GM19395 (cell line): ENCODE results near the gene PLA2G2F.

Source experiments
- ATAC-seq: cut with Tn5 transposase; IDR thresholded peaks from one replicate; pipeline ENCODE4 v1.9.1; 2021; ENCODE audit warnings: mild to moderate bottlenecking, moderate library complexity; ENCODE audit not compliant: unreplicated experiment

The PLA2G2F gene

DNA sequence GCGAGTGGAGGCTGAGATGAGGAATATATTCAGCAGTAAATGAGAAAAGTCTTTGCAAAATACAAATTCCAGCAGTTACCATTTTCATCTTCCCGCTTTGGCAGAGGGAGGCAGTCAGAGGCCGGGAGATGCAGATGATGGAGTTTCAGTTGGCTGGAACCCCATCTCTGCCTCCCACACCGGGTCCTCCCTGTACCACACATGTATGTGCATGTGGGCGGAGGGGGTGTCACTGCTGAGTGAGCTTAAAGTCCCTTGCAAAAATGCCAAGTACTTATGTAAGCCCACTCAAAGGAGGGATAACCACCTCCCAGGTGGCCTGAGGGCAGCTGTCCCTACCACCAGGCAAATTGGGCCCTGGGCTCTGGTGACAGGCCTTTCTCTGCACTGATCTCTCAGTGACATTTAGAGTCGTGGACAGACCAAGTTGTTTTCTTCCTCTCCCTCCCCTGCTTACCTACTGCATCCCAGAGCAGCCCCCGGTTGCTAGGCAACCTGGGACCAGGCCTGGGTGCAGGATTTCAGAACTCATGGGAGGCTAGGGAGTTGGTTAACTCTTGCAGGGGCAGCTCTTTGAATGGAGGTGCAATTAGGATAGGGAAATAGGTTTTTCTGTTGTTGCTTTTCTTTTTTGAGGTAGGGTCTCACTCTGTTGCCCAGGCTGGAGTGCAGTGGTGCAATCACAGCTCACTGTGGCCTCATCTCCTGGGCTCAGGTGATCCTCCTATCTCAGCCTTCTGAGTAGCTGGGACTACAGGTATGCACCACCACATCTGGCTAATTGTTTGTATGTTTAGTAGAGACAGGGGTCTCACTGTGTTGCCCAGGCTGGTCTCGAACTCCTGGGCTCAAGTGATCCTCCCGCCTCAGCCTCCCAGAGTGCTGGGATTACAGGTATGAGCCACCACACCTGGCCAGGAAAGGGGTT, 29.7 kb downstream of the PLA2G2F start:
- no peak for ATAC-seq

DNA sequence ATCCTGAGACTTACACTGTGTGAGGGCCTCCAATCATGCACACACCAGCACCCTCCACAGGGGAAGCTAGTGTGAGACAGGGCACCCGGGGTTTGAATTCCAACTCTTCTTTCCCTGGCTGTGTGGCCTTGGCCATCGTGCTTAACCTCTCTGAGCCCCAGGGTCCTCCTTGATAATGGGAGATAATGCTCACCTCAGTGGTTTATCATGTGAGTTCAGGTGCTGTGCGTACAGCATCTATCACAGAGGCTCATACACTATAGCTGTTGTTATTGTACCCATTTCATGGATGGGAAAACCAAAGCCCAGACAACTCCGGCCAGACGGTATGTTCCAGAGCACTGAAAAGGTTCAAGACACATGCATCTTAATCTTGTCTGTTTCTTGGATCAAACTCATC, 30.8 kb downstream of the PLA2G2F start:
- ATAC-seq, result no peak

DNA sequence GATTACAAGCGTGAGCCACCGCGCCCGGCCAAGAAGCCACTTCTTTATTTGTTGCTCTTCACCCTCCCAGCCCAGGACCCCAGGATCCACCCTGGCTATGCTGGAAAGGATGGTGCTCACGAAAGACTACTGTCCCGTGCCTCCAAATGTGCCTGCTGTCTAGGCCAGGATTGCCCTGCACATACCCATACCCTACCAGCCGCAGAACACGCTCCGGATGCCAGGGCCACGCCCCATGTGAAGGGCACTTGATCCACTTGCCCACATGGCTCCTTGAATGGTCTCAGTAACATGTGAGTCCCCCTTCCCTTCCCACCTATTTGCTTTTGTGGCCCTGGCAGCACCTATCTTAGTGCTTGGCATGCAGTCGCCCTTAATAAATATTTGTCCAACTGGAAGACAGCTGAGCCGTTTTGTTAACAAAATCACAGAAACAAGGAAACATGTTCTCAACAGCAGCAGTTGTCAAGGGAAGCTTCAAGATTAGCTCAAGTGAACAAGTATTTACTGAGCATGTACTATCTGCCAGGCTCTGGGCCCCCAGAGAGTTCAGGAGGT, 33.0 kb downstream of the PLA2G2F start:
- ATAC-seq, result no peak

DNA sequence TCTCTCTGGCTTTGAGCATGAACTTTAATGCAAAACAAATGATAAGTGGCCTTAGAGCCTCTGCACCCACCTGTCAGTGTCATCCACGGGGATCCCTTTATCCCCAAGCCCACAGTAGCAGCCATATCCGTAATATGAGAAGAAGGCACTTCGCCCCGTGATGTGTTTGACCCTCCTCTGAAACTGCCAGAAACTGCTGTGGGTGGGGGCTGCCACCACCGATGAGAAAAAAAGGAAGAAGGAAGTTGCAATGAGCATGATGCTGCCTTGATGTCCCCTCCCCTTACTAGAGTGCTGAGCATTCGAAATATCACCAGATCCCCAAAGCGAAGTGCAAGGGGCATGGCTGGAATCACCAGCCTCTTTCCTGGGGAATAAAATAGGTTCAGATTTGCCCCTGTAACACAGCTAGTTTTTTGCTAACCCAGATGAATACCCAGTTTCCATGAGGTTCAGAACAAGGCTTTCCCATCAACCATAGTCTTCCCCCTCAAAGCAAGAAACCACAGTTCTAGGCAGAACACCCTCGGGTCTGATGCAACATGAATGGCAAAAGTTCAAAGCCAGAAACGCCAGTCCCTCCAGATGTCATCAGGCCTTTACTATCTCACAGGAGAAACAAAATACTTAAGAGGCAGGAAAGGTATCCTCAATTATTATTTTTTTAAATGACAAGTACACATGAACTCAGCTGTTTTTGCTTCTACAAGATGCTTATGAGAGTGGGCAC, 36.0 kb downstream of the PLA2G2F start:
- no peak for ATAC-seq

DNA sequence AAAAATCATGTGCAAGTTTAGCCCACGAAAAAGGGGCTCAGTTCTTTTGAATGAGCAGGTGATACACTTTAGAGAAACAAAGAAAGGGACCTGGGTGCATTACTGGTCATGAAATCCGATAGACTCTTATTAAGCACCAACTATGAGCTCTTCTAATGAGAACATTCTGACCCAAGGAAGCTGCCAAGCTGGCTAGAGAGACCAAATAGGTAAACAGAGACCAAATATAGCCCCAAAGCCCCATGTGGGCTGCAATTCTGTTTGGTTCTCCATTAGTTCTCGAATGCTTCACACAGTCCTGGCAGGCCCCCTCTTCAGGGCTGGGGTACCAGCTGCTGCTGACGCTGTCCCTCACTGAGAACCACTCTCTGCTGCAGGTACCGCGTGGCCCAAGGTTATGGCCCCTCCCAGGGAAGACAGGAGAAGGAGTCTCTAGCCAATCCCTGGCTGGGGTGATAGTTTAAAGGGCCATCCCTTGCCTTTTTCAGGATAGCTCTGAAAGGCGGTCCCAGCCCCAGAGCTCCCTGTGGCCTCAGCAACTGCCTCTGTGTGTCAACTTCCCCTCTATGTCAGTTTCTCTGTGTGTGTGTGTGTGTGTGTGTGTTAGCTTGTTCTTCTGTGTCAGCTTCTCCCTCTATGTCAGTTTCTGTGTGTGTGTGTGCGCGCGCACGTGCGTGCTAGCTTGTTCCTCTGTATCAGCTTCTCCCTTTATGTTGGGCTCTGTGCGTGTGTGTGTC, 39.7 kb downstream of the PLA2G2F start:
- no peak for ATAC-seq

DNA sequence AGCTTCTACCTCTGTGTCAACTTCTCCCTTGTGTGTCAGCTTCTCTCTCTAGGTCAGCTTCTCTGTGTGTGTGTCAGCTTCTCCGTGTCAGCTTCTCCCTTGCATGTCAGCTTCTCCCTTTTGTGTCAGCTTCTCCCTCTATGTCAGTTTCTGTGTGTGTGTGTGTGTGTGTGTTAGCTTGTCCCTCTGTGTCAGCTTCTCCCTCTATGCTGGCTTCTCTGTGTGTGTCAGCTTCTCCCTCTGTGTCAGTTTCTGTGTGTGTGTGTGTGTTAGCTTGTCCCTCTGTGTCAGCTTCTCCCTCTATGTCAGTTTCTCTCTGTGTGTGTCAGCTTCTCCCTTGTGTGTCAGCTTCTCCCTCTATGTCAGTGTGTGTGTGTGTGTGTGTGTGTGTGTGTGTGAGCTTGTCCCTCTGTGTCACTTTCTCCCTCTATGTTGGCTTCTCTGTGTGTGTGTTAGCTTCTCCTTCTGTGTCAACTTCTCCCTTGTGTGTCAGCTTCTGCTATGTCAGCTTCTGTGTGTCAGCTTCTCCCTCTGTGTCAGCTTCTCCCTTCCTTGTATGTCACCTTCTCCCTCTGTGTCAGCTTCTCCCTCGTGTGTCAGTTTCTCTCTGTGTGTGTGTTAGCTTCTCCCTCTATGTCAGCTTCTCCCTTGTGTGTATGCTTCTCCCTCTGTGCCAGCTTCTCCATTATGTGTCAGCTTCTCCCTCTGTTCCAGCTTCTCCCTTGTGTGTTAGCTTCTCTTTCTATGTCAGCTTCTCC, 40.4 kb downstream of the PLA2G2F start:
- no peak for ATAC-seq

DNA sequence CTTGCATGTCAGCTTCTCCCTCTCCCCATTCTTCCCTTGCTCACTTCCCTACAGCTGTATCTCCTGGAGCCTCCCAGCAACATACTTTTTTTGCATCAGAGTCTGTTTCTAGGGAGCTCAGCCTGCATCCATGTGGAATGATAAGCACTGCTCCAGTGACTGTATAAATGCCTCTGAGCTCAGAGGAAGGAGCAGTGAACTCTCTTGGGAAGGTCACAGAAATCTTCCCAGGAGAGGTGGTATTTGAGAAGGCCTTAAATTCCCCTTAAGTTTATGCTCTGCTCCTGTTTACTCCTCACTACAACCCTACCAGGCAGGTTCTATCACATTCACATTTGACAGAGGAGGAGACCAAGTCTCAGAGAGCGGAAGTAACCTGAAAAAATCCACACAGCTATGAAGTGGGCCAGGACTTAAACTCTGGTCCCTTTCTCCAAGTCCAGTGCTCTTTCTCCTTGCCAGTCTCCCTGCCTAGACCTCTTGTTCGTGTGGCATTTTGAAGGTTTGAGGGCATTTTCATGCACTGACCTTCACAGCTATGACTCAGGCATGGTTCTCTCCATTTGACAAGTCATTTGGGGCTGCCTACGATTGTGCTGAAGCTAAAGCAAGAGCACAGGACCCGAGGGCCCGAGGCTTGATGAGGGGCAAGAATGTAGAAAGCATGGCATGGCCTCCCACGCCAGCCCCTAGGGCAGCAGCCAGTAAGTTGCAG, 41.2 kb downstream of the PLA2G2F start:
- ATAC-seq, result no peak

DNA sequence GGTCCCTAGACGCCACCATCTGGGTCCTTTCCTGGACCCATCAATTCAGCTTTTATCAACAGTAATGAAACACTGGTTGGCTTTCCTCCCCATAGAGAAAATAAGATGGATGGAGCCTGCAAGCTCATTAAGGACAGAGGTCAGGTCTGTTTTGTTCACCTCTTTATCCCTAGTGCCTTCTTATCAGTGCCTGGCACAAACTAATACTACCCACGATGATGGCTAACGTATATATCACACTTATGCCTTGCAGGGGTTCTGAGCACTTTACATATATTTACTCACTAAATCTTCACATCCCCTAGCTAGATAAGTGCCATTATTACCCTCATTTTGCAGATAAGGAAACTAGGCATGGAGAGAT, 41.7 kb downstream of the PLA2G2F start:
- ATAC-seq, result no peak

DNA sequence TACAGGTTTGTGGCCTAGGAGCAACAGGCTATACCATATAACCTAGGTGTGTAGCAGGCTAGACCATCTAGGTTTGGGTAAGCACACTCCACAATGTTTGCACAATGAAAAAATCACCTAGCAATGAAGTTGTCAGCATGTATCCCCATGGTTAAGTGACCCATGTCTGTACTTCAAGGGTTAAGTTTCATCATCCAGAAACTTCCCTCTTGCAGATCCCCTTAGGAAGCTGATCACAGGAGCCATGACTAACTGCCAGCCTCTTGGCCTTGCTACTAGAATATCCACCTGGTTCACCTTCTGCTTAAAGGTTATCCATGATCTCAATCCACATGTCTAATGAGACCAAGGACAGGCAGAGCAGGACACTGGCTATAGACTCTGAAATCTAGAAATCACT, 43.3 kb downstream of the PLA2G2F start:
- no peak for ATAC-seq

DNA sequence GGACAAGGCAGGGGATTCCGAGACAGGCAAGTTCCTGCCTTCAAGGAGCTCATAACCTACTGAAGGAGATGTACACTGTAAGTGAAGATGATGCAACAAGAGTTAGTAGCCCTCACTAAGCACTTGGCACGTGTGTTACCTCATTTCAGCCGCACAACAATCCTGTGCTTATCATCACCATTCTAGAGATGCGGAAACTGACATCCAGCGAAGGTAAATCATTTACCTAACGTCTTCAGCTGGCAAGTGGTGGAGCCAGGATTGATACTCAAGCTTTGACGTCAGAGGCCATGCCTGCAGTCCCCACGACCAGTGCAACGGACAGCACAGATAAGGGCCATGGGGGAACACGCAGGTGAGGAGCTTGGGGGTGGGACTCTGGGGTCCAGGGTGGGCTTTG, 43.9 kb downstream of the PLA2G2F start:
- no peak for ATAC-seq

DNA sequence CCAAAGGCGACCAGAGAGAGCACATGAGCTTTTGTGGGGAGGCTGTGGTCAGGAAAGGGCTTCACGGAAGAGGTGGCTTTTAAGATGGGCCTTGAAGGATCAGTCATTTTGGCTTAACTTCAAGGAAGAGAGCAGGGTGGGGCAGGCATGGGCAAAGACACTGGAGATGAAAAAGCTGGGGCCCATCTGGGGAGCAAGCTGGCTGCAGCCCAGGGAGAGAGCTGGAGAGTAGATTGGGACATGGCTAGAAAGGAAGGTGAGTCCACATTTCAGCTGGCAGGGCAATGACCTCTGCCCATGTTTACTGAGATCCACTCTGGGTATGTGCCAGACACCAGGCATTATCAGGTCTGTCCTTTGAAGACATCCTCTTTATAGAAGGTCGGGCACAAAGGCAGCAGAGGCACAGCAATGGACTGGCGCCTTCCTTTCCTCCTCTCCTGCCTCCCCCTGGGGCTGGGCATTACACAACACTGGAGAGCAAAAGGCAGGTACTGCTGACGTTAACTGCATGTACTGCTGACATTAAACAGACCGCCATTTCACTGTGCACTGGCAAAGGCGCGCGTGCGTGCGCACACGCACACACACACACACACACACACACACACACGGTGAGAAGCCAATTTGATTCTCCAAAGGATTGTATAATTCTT, 44.6 kb downstream of the PLA2G2F start:
- ATAC-seq, result no peak

DNA sequence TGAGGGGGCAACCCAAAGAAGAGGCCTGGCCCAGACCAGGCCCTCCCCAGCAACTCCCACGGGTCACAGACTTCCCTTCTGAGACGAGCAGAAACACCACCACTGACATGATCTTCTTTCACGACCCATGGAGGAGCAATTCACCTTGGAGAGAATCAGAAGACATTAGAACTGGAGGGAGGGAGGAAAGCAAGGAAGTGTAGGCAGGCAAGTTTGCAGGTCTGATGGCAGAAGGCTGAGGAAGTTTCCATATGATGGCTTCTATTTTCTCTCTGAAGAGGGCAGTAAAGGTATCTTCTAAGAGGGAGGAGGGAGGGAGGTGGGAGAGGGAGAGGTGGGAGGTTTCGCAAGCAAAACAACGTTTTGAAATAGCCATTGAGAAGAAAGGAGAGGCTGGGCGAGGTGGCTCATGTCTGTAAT, 45.4 kb downstream of the PLA2G2F start:
- no peak for ATAC-seq

DNA sequence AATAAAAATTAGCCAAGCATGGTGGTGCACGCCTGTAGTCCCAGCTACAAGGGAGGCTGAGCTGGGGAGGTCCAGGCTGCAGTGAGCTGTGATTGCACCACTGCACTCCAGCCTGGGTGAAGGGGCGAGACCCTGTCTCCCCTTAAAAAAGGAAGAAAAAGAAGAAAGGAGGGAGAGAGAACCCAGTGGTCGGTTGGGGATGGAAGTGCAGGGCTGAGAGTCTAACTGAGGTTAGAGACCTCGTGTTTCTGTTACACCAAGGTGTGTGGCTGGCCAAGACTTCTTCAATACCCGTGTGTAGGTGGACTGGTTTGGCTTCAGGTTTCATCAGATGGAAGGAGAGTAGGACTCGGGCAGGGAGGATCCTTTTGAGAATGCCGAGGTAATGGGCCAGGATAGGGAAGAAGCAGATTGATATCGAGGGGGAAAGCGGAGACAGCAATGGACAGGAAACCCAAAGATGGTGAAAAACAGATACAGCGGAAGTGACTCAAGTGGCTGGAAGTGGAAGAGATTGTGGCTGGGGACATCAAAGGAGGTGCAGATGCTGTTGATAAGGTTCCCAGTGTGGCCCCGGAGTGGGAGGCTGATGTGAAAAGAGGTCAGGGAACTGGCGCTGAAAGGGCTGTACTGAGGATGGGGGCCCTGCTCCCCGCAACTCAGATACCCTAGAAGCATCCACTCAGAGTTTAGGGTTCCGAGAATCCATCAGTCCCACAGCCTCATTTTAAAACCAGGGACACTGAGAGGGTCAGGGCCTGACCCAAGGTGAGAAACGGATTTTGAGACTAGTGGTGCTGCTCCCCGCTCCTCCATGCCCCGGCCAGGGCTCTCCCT, 46.1 kb downstream of the PLA2G2F start:
- no peak for ATAC-seq

DNA sequence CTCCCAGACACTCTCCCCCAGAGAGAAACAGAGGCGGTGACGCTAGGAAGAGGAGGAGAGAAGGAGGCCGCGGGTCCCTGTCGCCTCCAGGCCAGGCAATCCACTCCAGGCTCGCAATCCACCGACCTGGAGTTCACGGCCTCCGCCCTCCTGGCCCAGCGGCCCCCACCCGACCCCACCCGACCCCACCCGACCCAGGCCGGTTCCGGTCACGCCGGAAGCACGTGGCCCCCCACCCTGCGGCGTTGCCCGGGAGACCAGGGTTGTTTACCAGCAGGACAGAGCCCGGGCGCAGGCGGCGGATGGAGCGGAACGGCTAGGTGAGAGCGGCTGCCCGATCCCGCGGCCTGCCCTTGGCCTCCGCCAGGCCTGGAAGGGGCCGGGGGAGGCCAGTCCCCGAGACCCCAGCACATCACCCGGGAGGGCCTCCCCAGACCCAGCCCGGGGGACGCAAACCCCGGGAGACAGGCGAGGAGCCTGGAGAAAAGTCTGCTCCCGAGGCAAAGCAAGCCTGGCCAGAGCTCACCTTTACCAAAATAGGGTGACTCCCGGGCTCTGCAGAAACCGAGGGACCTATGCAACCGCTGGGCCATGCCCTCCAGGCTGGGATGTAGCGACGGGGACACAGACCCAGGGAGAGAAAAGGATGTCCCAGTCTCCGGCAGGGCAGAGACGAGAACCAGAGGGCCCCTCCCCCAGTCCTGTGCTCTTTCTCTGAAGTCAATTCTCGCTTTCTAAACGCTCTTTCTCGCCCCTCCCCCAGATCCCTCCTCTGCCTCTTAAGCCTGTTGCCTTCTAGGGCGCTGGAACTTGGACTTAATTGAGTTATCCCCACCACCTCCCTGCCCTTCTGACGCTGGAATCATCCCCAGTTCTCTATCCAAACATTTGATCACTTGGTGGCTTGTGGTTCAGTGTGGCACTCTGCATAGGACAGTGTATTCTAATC, 47.0 kb downstream of the PLA2G2F start, which contains the start of the genes PLA2G2C and UBXN10:
PLA2G2C (minus strand) TSS at position 685 of the 949 bp plus-strand sequence. CDS start 9,155 bp downstream, outside the sequence.
UBXN10 (plus strand) TSS at position 263 of the 949 bp plus-strand sequence. CDS start 4,466 bp downstream, outside the sequence.
- no peak for ATAC-seq

DNA sequence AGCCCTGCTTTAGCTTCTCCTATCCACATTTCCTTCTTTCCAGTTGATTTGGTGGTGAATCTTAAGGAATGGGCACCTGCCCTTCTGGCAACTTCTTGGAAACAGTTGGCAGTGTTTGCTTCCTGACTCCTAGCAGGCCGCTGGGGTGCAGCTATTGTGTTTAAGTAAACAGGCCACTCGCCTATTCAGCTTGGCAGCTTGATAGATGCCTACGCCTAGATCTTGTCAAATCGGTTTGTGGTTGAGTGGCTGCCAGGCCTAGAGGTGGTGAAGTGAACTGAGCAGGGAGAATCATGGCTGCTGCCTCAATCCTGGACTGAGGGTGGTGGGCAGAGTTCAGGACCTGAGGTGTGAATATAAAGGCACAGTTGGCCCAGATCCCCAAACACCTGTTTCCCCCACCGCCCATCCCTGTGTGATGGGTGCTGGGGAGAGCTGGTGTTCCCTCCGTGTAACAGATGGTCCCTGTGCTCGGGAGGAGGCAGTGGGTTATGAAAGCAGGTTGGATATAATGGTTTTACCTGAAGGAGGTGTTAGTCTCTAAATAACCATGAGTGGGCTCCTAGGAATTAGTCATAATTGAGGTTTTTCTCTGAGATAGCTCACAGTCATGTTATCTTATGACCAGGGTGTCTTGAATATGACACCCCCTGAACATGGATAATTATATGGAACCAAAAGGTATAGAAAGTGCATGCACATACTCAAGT, 48.1 kb downstream of the PLA2G2F start:
- ATAC-seq, result no peak

DNA sequence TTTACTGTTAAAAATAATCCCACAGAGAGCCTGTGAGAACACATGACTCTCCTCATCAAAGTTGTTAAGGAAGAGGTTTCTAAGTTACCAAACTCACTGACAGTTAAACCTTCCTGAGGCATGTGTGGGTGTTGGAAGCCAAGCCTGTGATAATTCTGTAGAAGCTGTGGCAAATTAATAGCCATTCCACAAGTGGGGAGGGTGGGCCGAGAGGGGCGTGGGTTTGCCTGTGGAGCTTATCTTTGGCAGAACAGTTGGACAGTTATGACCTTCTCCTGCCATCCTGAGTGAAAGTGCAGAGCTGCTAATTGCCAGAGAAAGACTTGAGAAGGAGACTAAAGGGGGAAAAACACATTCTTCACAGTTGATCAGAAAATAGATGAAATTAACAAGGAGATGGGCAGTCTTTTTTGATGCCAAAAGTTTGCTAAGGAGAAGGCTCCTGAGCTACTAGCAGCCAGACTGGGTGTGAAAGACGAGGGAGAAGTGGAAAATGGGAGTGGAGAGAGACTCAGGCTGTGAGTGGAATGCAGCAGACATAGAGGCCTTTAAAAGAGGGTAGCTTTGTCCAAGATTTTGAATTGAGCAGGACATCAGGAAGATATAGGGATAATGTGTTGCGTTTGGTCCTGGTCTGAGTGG, 48.8 kb downstream of the PLA2G2F start:
- ATAC-seq, result no peak
